Measurements from ENCODE around the gene CCDC12.
"Not testable (repeated sequence)": the region's sequence is repeated elsewhere in the genome, so short reads cannot be mapped to it uniquely, and the experiment has no call there.

Gene CCDC12

DNA sequence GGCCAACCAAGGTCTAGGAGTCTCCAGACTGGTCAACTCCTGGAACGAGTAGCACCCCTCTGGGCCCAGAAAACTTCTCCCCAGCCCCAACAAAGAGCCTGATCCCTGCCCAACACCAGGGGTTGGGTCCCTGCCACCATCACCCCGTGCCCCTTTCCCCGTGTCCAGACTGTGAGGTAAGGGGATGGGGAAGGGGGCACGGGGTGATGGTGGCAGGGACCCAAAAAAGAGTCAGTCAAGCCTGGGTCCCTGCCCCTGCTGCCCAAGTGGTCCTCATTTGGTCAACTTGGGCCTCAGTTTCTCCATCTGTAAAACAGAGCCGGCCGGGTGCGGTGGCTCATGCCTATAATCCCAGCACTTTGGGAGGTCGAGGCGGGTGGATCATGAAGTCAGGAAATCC is 1.8 kb upstream of the CCDC12 start:
- DNase-seq, result no peak

DNA sequence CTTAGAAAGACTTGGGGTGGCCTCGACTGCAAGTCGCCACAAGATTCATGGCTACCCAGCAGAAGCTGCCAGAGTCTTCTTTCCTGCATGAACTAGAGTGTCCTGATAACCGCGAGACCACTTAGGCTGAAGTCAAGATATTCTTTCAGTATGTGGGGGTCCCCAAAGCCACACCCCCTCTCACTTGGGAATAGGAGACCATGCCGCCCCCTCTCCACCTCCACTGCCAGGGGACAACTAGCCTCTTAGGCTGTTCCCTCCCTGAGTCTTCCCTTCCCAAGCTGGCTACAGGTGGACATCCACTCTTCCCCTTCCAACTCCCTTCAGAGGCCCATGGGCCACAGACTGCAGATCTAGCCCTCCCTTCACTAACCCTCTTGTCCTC is 1.3 kb upstream of the CCDC12 start:
- DNase-seq, result no peak

DNA sequence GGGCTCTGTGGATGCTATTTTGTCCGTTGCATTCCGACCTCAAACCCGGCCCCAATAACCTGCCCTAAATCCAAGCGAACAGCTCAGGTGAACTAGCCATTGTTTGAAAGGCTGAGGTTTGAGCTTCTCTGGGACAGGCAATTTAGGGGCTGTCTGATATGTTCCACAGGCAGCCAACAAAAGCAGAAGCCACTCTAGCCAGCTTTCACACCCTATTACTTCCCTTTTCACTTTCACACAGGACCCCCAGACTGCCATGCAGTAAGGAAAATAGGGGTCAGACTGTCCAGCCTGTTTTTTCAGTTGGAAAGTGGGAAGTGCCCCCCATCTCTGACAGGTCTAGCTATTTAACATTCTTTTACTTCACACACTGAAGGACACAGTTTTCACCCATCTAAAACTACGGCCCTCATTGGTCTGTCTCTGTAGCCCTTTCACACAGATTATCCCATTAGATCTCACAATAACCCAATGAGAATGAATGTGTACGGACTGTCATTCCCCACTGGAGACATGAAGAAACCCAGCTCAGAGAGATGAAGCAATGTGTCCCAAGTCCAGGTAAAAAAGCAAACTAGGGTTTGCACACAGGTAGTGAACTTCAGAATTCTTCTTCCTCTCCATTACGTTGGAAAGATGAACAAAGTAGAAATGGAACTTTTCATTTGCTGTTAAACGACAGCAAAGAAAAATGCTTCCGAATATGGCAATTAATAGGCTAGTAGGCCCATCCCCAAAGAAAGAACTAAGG is 1.9 kb downstream of the CCDC12 start:
- DNase-seq, result peak in 1 of 2 donors; percentile 22

DNA sequence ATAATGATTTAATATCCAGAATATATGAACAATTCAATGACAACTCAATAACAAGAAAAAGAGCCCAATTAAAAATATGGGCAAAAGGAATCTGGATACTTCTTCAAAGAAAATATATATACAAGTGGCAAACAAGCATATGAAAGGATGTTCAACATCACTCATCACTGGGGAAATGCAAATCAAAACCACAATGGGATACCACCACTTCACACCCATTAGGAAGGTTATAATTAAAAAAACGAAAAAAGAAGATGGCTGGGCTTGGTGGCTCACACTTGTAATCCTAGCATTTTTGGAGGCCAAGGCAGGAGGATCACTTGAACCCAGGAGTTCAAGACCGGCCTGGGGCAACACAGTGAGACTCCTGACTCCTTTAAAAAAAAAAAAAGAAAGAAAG is 4.1 kb downstream of the CCDC12 start:
- DNase-seq, result no peak

DNA sequence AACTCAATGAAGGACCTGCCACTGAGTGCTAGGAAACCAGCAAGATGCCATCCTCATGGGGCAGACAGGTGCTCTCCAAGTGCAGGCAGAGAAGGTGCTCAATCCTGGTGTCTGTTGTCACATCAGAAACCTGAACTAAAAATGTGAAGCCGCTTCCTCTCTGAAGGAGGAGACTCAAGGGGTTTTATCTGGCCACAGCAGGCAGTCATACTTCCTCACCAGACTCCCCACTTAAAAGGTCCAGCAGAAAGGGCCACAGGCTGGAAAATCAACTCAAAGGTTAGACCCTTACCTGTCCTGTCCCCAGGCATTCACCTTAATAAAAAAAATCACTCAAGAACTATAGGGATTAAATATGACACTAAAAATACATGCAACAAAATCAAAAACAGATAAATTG is 4.8 kb downstream of the CCDC12 start:
- DNase-seq, result no peak

DNA sequence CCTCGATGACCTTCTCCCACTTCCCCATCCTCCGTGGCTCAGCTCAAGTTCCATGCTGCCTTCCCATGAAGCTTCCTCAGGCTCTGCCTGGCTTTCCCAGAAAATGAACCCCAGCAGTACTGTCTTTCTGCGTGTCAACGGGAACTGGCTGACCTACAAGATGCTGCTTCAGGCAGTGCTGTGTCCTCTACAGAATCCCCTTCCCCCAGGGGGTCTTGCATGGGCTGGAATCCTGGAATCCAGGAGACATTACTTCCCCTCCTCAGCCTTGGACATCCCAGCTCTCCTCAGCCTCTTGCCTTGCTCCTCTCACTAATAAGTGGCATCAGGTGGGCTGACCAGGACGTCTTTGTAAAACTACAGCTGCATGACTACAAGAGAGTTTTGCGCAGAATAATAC is 5.4 kb downstream of the CCDC12 start:
- no peak for DNase-seq

DNA sequence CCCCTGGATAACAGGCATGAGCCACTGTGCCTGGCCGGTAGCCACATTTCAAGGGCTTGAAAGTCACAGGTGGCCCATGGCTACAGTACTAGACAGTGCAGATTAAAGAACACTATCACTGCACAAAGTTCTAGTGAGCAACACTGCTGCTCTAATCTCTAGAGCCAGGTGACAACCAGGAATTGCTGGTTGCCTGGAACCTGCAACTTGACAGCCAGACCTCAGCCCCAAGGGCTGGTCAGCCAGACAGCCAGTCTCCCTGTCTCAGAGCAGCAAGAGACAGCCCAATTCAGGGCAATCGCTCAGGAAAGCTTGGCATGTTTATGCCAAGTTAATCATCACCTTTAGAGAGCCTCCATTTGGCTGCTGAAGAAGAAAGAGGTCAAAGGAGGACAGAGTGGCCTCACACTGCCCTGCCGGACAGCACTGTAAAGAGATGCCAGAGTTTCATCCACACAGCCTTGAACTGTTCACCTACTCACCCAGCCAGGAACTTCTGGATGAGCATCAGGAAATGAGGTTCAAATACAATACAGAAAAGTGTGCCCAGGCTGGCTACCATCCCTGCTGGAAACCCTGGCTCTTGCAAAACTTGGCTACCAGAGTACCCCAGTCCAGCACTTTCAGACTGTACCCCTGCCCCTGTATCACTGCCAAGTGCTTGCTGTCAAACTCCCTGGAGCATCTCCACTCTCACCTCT is 6.0 kb downstream of the CCDC12 start:
- no peak for DNase-seq

DNA sequence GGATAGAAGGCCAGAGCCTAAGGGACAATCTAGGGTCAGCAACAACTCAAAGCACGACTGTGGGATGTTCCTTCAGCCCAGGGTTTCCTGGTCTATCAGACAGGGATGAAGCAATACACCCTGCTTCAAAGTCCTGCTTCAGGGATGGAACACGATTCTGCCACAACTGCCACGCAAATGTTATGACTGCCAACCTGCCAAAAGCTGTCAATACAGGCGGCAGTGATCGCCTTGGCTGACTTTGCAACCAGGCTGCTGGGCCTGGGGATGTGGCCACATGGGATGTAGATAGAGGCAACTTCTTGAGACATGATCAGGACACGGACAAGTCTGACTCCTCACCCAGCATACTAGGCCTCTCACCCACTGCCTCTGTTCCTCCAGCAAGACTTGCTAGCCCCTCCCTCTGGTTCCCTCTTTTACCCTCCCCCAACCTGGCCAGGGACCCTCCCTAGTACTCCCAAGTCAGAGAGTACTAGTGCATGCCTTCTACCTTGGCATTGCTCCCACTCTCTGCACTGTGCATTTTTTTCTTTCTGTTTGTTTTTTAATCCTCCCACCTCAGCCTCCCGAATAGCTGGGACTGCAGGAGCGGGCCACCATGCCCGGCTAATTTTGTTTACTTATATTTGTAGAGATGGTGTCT is 7.6 kb downstream of the CCDC12 start:
- DNase-seq, result no peak

DNA sequence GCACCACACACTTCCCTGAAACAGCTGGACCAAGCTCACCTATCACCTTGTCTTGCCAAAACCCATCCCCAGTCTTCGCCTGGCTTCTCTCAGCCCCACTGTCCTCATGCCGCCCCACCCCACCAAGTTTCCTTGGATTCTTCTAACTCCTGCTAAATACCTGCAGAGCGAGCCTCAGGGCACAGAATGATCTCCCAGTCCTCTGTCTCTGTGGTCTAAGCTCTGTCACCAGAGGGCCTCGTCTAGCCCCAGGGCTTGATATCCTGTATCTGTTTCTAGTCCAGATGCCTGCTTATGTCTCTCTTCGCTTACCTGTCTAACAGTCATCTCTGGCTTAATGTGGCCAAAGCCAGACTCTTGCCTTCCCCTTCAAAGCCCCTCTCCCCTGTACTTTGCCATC is 9.7 kb downstream of the CCDC12 start:
- DNase-seq, result no peak

DNA sequence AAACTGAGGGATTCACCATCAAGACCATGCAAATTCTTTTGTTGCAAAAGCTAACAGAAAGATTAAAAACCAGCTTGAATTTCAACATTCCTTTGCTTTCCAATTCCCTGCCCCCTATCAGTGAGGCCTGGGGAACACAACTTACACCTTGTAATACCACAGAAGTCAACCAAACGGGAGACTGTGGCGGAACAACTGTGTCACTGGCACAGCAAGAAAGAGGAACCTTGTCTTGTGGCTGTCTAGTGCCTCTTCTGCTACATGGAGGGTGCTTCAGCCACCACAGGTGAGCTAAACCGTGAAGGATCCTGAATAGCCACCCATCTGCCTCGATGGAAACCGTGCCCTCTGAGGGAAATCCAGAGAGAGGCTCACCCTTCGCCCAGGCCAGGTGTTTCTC is 11.4 kb downstream of the CCDC12 start:
- DNase-seq, result peak in 1 of 2 donors; percentile 55

DNA sequence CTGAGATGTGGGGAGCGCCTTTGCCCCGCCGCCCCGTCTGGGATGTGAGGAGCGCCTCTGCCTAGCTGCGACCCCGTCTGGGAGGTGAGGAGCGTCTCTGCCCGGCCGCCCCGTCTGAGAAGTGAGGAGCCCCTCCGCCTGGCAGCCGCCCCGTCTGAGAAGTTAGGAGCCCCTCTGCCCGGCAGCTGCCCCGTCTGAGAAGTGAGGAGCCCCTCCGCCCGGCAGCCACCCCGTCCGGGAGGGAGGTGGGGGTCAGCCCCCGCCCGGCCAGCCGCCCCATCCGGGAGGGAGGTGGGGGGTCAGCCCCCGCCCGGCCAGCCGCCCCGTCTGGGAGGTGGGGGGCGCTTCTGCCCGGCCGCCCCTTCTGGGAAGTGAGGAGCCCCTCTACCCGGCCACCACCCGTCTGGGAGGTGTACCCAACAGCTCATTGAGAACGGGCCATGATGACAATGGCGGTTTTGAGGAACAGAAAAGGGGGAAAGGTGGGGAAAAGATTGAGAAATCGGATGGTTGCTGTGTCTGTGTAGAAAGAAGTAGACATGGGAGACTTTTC is 12.4 kb downstream of the CCDC12 start:
- DNase-seq, result not testable (repeated sequence)

DNA sequence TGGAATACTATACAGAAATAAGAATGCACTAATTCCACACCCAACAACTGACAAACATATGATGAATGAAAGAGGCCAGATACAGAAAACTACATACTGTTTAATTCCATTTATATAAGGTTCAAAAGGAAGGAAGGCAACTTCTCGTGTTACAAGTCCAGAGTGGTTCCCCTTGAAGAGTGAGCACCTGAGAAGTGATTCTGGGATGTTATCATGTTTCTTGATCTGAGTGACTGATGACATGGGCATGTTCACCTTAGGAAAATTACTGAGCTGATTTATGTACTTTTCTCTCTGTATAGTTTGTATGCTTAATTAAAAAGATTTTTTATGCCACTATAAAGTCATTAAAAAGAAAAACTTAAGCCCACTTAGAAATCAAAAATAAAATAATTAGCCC is 13.6 kb downstream of the CCDC12 start:
- no peak for DNase-seq

DNA sequence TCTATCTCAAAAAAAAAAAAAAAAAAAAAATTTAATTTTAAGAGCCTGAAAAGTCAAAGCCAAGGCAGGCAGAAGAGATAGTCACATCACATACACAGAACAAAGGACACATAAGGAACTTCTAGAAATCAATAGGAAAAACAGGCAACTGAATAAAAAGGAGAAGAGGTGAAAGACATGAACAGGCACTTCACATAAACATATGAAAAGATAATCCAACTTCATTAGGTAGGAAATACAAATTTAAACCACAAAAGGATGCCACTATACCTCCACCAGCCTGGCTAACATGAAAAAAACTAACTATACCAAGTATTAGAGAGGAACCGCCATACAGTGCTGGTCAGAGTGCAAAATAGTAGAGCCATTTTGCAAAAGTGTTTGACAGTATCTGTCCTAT is 14.1 kb downstream of the CCDC12 start:
- no peak for DNase-seq

DNA sequence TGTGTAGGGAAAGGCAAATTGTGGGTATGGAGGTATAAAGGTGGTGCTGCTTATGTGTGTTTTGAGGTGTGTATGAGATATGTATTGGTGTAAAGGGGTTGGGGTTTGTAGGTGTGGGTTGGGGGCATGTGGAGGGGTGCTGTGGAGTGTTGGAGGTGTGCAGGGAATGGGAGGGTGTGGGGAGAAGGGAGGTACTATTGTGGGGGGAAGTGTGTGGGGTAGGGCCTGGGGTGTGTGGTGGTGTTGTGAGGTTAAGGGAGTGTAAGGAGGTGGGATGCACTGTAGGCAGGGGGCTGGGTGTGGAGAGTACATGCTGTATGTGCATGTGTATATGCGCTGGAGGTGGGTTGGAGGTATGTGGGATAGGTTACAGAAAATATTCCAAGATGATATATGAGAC is 15.7 kb downstream of the CCDC12 start:
- no peak for DNase-seq

DNA sequence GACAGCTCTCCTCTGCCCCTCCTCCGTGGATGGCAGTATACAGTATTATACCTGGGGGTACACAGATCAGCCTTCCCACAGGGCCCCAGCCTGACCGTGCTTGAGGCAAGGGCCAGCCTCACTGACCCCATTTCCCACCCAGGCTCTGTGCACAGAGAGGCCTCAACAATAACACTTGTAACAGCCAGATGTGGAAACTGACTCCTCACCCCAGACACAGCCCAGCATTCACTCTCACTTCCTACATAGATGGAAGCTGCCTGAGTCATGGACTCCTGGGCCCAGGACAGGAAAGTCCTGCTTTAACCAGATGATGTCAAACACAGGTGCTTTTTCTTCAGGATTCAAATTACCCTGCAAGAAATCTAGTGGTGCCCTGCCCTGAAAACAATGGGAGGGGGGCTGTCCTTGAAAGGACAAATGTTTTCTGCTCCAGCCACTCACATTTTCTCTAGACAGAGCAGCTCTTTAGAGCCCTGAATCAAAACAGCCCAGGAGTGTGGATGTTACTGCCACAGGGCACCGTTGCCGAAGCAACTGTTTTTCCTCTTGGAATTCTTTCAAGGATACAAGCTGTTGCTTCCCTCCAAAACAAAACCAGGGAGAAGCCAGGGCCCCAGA is 16.4 kb downstream of the CCDC12 start:
- no peak for DNase-seq

DNA sequence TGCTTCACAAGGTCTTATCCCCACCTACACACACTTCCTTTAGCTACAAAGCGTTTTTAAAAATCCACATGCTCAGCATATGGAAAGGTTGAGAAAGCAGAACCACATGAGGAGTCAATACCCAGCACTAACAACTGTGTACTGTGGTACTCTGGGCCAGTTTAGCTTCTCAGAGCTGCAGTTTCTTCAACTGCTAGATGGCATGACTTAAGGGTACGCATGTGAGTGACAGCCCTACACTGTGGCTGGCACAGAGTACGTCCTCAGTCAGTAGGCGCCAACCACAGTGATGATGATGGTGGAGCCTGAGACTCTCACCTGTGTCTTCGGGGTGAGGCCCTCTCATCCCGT is 17.4 kb downstream of the CCDC12 start:
- DNase-seq, result peak; percentile 23 to 40

DNA sequence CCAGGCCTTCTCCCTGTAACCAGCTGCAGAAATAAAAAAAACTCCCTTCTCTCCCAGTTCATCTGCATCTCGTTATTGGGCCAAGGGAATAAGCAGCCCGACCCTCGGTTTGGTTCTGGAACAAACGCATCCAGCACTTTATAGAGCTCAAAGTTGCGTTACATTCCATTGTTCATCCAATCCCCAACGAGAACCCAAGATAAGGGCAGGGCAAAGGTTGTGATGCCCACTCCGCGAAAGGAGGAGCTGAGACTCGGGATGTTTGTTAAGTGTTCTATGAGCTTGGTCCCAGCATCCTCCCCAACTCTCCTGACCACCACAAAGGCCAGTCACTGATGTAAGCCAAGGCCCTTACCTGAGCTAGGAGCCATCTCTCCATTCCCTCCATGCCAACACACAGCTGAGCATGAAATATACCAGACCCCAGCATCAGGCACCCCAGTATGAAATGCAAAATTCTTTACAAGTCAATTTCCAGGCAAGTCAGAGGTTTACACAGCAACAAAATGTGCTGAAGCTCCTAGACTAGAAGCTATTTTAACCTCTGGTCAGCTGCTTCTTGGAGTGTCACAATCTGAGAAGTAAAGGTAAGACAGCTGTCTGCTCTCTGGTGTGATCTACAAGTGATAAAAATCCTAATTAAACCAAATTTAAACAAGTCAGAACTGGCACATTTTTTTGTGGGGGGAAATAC is 17.9 kb downstream of the CCDC12 start:
- no peak for DNase-seq

DNA sequence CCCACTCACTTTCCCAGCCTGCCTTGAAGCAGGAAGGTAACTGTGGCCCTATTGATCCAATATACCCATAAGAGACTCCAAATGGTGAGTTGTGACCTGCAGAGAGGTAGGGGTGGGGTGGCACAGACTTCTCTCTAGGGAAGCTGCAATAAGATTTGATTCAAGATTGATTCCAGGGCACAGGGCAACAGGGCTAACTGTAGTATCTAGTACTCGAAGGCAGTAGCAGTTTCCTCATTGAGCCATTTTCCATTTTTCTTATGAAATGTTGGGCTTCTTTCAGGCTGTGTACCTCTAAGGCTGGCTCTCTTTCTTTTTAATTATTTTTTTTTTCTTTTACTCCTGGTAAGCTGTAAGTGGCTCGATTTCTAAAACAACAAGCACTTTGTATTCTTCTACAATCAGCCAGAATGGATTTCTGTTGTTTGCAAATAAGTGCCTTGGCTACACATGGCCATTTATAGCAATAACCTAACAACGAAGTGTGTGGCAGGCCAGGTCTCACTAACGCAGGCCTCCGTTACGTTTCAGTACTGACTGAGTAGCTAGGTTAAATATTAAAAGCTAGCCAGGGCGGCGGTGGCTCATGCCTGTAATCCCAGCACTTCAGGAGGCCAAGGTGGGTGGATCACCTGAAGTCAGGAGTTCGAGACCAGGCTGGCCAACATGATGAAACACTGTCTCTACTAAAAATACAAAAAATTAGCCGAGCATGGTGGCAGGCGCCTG is 19.3 kb downstream of the CCDC12 start:
- no peak for DNase-seq

DNA sequence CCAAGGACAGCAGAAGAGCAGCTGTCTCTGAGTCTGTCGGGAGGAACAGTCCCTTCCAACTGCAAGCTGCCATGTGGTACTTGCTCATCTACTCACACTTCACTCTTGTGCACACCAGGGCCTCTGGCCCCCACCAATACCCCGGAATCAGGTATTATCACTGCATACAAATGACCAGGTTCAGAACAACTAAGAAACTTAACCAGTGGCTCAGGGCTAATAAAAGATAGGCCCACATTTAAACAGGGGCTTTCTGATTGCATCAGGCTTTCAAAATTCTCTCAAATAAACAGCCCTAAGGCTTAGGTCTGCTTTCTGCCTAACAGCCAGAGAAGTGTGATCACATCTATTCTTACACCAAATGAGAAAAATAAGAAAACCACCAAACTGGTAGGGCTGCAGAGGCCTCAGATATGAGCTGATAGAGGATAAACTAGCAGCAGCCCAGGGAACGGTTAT is 20.7 kb downstream of the CCDC12 start:
- DNase-seq, result peak in 1 of 2 donors; percentile 21

DNA sequence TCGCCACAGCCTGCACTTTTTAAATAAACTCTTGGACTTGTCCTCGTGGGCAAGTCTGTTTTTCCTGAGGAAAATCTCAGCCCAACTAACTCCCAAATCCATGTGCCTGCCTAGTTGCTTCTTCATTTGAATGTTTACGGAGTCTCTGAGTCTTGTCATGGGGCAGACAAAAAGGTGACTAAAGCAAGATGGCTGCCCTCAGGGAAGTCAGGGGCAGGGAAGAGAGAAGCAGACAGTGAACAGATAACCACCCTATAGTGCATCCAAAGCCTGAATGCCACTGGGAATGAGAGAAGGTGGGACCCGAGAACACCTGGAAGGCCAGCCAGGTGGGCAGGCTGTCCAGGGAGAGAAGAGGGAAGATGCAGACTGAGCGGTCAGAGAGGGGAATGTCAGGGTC is 21.4 kb downstream of the CCDC12 start:
- no peak for DNase-seq

DNA sequence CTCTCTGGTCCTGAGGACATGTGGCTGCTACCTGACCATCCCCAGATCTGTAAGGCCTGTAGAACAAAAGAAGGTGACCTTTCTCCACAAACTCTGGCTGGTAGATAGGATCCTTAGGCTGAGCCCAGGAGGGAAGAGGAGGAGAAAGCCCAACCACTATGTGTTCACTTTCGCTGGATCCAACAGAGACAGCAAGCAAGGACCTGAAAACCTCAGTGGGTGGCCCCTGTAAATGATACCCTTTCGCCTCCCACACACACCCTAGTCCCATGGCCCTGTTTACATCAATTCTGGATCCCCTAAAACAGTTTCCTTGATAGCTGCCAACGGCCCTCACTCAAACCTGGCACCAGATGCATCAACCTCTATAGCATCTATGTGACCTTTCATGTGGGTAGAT is 22.4 kb downstream of the CCDC12 start:
- no peak for DNase-seq

Data from CD4-positive, alpha-beta T cell treated with Interleukin-1 beta for 1 hour (primary cell).